ENCODE measurements around the gene CTSE.

The CTSE gene

GRCh38 chr1:206020393-206021007 is 3.2 kb downstream of the CTSE start:
- H3K4me3 ChIP-seq (ENCODE audit: low read depth, low read length): no peak overlapping the region
- no peak for TF ChIP-seq CTCF (IDR thresholded peaks at IDR 0.05; ENCODE audit: low read depth, low read length, missing control alignments)
- no peak for DNase-seq (ENCODE audit: low read depth)

- DNase-seq (ENCODE audit: low read depth): no peak
- TF ChIP-seq CTCF (IDR thresholded peaks at IDR 0.05; ENCODE audit: low read depth, low read length, missing control alignments): no peak
- no peak overlapping the region for H3K4me3 ChIP-seq (ENCODE audit: low read depth, low read length)
Measured at GRCh38 chr1:206015071-206015470, 8.6 kb downstream of the CTSE start.

GRCh38 chr1:206014601-206015000 is 9.1 kb downstream of the CTSE start:
- no peak for DNase-seq (ENCODE audit: low read depth)
- no peak for TF ChIP-seq CTCF (IDR thresholded peaks at IDR 0.05; ENCODE audit: low read depth, low read length, missing control alignments)
- H3K4me3 ChIP-seq (ENCODE audit: low read depth, low read length): no peak overlapping the region

- TF ChIP-seq CTCF (IDR thresholded peaks at IDR 0.05; ENCODE audit: low read depth, low read length, missing control alignments): no peak
- no peak for DNase-seq (ENCODE audit: low read depth)
- H3K4me3 ChIP-seq (ENCODE audit: low read depth, low read length): no peak overlapping the region
Measured at GRCh38 chr1:206013026-206013795, 10.5 kb downstream of the CTSE start.

GRCh38 chr1:206012086-206012859 is 11.4 kb downstream of the CTSE start:
- no peak overlapping the region for H3K4me3 ChIP-seq (ENCODE audit: low read depth, low read length)
- DNase-seq (ENCODE audit: low read depth): peak; percentile 74
- no peak for TF ChIP-seq CTCF (IDR thresholded peaks at IDR 0.05; ENCODE audit: low read depth, low read length, missing control alignments)

- no peak for DNase-seq (ENCODE audit: low read depth)
- no peak for TF ChIP-seq CTCF (IDR thresholded peaks at IDR 0.05; ENCODE audit: low read depth, low read length, missing control alignments)
- H3K4me3 ChIP-seq (ENCODE audit: low read depth, low read length): no peak overlapping the region
Measured at GRCh38 chr1:206011057-206011456, 12.6 kb downstream of the CTSE start.

Measured in GM12864 (cell line).